ENCODE results near the gene ANAPC4.

ANAPC4 gene

GRCh38 chr4:25452081-25452480 lies 75.0 kb downstream of the ANAPC4 start:
- no peak for TF ChIP-seq CTCF (conservative IDR thresholded peaks at IDR 0.05; ENCODE audit: low read length)
- H3K4me3 ChIP-seq (ENCODE audit: low read length) = no peak overlapping the region
- no peak for DNase-seq (ENCODE audit: low read depth)

- no peak for TF ChIP-seq CTCF (conservative IDR thresholded peaks at IDR 0.05; ENCODE audit: low read length)
- no peak overlapping the region for H3K4me3 ChIP-seq (ENCODE audit: low read length)
- no peak for DNase-seq (ENCODE audit: low read depth)
These were observed 77.4 kb downstream of the ANAPC4 start for GRCh38 chr4:25454476-25454875.

- DNase-seq (ENCODE audit: low read depth) = peak; percentile 79
- H3K4me3 ChIP-seq (ENCODE audit: low read length) = no peak overlapping the region
- no peak for TF ChIP-seq CTCF (conservative IDR thresholded peaks at IDR 0.05; ENCODE audit: low read length)
These were observed 80.1 kb downstream of the ANAPC4 start for GRCh38 chr4:25457053-25457715.

- no peak overlapping the region for H3K4me3 ChIP-seq (ENCODE audit: low read length)
- no peak for TF ChIP-seq CTCF (conservative IDR thresholded peaks at IDR 0.05; ENCODE audit: low read length)
- no peak for DNase-seq (ENCODE audit: low read depth)
These were observed 90.1 kb downstream of the ANAPC4 start for GRCh38 chr4:25466966-25467697.

GRCh38 chr4:25467843-25468242 lies 90.8 kb downstream of the ANAPC4 start:
- H3K4me3 ChIP-seq (ENCODE audit: low read length) = no peak overlapping the region
- DNase-seq (ENCODE audit: low read depth) = no peak
- TF ChIP-seq CTCF (conservative IDR thresholded peaks at IDR 0.05; ENCODE audit: low read length) = no peak

Data from AG10803 (cell line).